ENCODE data around the gene LTC4S. TPM values are rescaled to one million over a fixed set of nuclear protein-coding genes. Genes with fewer than 3 reads are reported as not detected.
A peak's percentile ranks its signal among the peaks of the same experiment; 100 is the strongest.
"Not testable (repeated sequence)": the region's sequence is repeated elsewhere in the genome, so short reads cannot be mapped to it uniquely, and the experiment has no call there.

The LTC4S gene
- polyA plus RNA-seq (2013, experiment 1 of 2): 0.45 TPM
- polyA plus RNA-seq (2013, experiment 2 of 2): 0.42 TPM

- no CpG with 5 or more reads among the region's 19 CpGs for WGBS (ENCODE audit: extremely low coverage, insufficient coverage, low lambda C conversion rate)
- H3K27me3 ChIP-seq (ENCODE audit: insufficient read depth, low read length, poor library complexity): no peaks in the 10 kb centered on the region
- H4K8ac ChIP-seq (ENCODE audit: low read depth, low read length): no peak within 1 kb of the TSS
- no peak for DNase-seq
- no peak within 1 kb of the TSS for H3K23ac ChIP-seq (ENCODE audit: low read length)
- no peak within 1 kb of the TSS for H3K4me3 ChIP-seq (ENCODE audit: low read length)
- no peaks in the 10 kb centered on the region for H3K79me1 ChIP-seq (ENCODE audit: low read length)
- H3K36me3 ChIP-seq (ENCODE audit: control insufficient read depth, insufficient read depth, low read length): no peaks in the 10 kb centered on the region
- H3K27ac ChIP-seq (ENCODE audit: low read depth, low read length): no peak within 1 kb of the TSS
- H2BK15ac ChIP-seq (replicated peaks; ENCODE audit: low read depth): no peak within 1 kb of the TSS
- H3K4ac ChIP-seq (ENCODE audit: low read depth, low read length): no peak within 1 kb of the TSS
- no peak within 1 kb of the TSS for H3K18ac ChIP-seq (ENCODE audit: low read length)
- no peaks in the 10 kb centered on the region for H3K79me2 ChIP-seq (ENCODE audit: control insufficient read depth, insufficient read depth, low read length)
- H3K4me2 ChIP-seq (ENCODE audit: low read length): no peak within 1 kb of the TSS
- no peak within 1 kb of the TSS for H2AK5ac ChIP-seq (ENCODE audit: low read length)
- H3K9ac ChIP-seq (ENCODE audit: low read length): no peak within 1 kb of the TSS
- no peak within 1 kb of the TSS for H4K5ac ChIP-seq (ENCODE audit: low read length)
- H2BK120ac ChIP-seq (ENCODE audit: low read depth, low read length): no peak within 1 kb of the TSS
- peak within 1 kb of the TSS; percentile 37 for H3K56ac ChIP-seq (ENCODE audit: low read length)
- no peaks in the 10 kb centered on the region for H3K4me1 ChIP-seq (ENCODE audit: control insufficient read depth, low read depth, low read length)
- H2BK5ac ChIP-seq (ENCODE audit: low read length): no peak within 1 kb of the TSS
Observed at GRCh38 chr5:179793468-179794139, at the start of gene LTC4S. LTC4S (plus strand) TSS chr5:179793986; CDS start chr5:179794081, 95 bp downstream.

GRCh38 chr5:179744106-179744505 lies 49.7 kb upstream of the LTC4S start:
- not testable (repeated sequence) for H3K23ac ChIP-seq (ENCODE audit: low read length); H2BK120ac ChIP-seq (ENCODE audit: low read depth, low read length); H2BK15ac ChIP-seq (replicated peaks; ENCODE audit: low read depth); H3K36me3 ChIP-seq (ENCODE audit: control insufficient read depth, insufficient read depth, low read length); H3K27me3 ChIP-seq (ENCODE audit: insufficient read depth, low read length, poor library complexity); H3K9ac ChIP-seq (ENCODE audit: low read length); H4K8ac ChIP-seq (ENCODE audit: low read depth, low read length); H3K27ac ChIP-seq (ENCODE audit: low read depth, low read length); DNase-seq; H3K18ac ChIP-seq (ENCODE audit: low read length); H2AK5ac ChIP-seq (ENCODE audit: low read length); H4K5ac ChIP-seq (ENCODE audit: low read length); H3K56ac ChIP-seq (ENCODE audit: low read length); H3K4me1 ChIP-seq (ENCODE audit: control insufficient read depth, low read depth, low read length); H3K4me3 ChIP-seq (ENCODE audit: low read length); H3K4ac ChIP-seq (ENCODE audit: low read depth, low read length); H3K4me2 ChIP-seq (ENCODE audit: low read length); H3K79me1 ChIP-seq (ENCODE audit: low read length); H2BK5ac ChIP-seq (ENCODE audit: low read length)
- no CpG with 5 or more reads among the region's 7 CpGs for WGBS (ENCODE audit: extremely low coverage, insufficient coverage, low lambda C conversion rate)
- H3K79me2 ChIP-seq (ENCODE audit: control insufficient read depth, insufficient read depth, low read length): peaks cover 42% of the 10 kb centered on the region

GRCh38 chr5:179746872-179747271 lies 46.9 kb upstream of the LTC4S start:
- no CpG with 5 or more reads among the region's 2 CpGs for WGBS (ENCODE audit: extremely low coverage, insufficient coverage, low lambda C conversion rate)
- DNase-seq: no peak

GRCh38 chr5:179747811-179748210 lies 46.0 kb upstream of the LTC4S start:
- no peaks in the 10 kb centered on the region for H3K36me3 ChIP-seq (ENCODE audit: control insufficient read depth, insufficient read depth, low read length)
- WGBS (ENCODE audit: extremely low coverage, insufficient coverage, low lambda C conversion rate): no CpG with 5 or more reads among the region's 3 CpGs

More at GRCh38 chr5:179746872-179747271, 46.9 kb upstream of the LTC4S start:
- Histone ChIP-seq H3K18ac (ENCODE audit: low read length) (no peak overlapping the region), H3K36me3 (ENCODE audit: control insufficient read depth, insufficient read depth, low read length) (no peaks in the 10 kb centered on the region), H3K4me2 (ENCODE audit: low read length) (no peak overlapping the region), H3K4ac (ENCODE audit: low read depth, low read length) (no peak overlapping the region), H4K8ac (ENCODE audit: low read depth, low read length) (no peak overlapping the region), H3K56ac (ENCODE audit: low read length) (no peak overlapping the region), H3K4me1 (ENCODE audit: control insufficient read depth, low read depth, low read length) (no peaks in the 10 kb centered on the region), H3K27me3 (ENCODE audit: insufficient read depth, low read length, poor library complexity) (no peaks in the 10 kb centered on the region), H2AK5ac (ENCODE audit: low read length) (no peak overlapping the region), H3K79me1 (ENCODE audit: low read length) (peaks cover 14% of the 10 kb centered on the region), H3K4me3 (ENCODE audit: low read length) (no peak overlapping the region), H3K79me2 (ENCODE audit: control insufficient read depth, insufficient read depth, low read length) (peaks cover 41% of the 10 kb centered on the region), H4K5ac (ENCODE audit: low read length) (no peak overlapping the region), H2BK5ac (ENCODE audit: low read length) (no peak overlapping the region), H2BK120ac (ENCODE audit: low read depth, low read length) (no peak overlapping the region), H3K23ac (ENCODE audit: low read length) (no peak overlapping the region), H3K9ac (ENCODE audit: low read length) (no peak overlapping the region), H2BK15ac (replicated peaks; ENCODE audit: low read depth) (no peak overlapping the region), H3K27ac (ENCODE audit: low read depth, low read length) (no peak overlapping the region)

GRCh38 chr5:179749857-179750508 lies 43.8 kb upstream of the LTC4S start:
- H3K27ac ChIP-seq (ENCODE audit: low read depth, low read length): no peak overlapping the region

More at GRCh38 chr5:179747811-179748210, 46.0 kb upstream of the LTC4S start:
- no peak for DNase-seq
- H4K5ac ChIP-seq (ENCODE audit: low read length): no peak overlapping the region
- no peak overlapping the region for H3K18ac ChIP-seq (ENCODE audit: low read length)
- no peaks in the 10 kb centered on the region for H3K4me1 ChIP-seq (ENCODE audit: control insufficient read depth, low read depth, low read length)
- H3K23ac ChIP-seq (ENCODE audit: low read length): no peak overlapping the region
- H3K27ac ChIP-seq (ENCODE audit: low read depth, low read length): no peak overlapping the region
- no peak overlapping the region for H2BK15ac ChIP-seq (replicated peaks; ENCODE audit: low read depth)
- peaks cover 37% of the 10 kb centered on the region for H3K79me2 ChIP-seq (ENCODE audit: control insufficient read depth, insufficient read depth, low read length)
- H3K56ac ChIP-seq (ENCODE audit: low read length): no peak overlapping the region
- H4K8ac ChIP-seq (ENCODE audit: low read depth, low read length): no peak overlapping the region
- H3K4ac ChIP-seq (ENCODE audit: low read depth, low read length): no peak overlapping the region
- peaks cover 14% of the 10 kb centered on the region for H3K79me1 ChIP-seq (ENCODE audit: low read length)
- no peak overlapping the region for H3K4me3 ChIP-seq (ENCODE audit: low read length)
- no peak overlapping the region for H3K9ac ChIP-seq (ENCODE audit: low read length)
- no peak overlapping the region for H2AK5ac ChIP-seq (ENCODE audit: low read length)
- H2BK120ac ChIP-seq (ENCODE audit: low read depth, low read length): no peak overlapping the region
- H2BK5ac ChIP-seq (ENCODE audit: low read length): no peak overlapping the region
- H3K4me2 ChIP-seq (ENCODE audit: low read length): no peak overlapping the region
- no peaks in the 10 kb centered on the region for H3K27me3 ChIP-seq (ENCODE audit: insufficient read depth, low read length, poor library complexity)

More at GRCh38 chr5:179749857-179750508, 43.8 kb upstream of the LTC4S start:
- no peak for DNase-seq
- Histone ChIP-seq H3K79me1 (ENCODE audit: low read length) (peaks cover 16% of the 10 kb centered on the region), H2BK5ac (ENCODE audit: low read length) (no peak overlapping the region), H3K9ac (ENCODE audit: low read length) (no peak overlapping the region), H4K8ac (ENCODE audit: low read depth, low read length) (no peak overlapping the region), H3K36me3 (ENCODE audit: control insufficient read depth, insufficient read depth, low read length) (no peaks in the 10 kb centered on the region), H3K23ac (ENCODE audit: low read length) (no peak overlapping the region), H3K4me3 (ENCODE audit: low read length) (no peak overlapping the region), H3K4me2 (ENCODE audit: low read length) (no peak overlapping the region), H3K4me1 (ENCODE audit: control insufficient read depth, low read depth, low read length) (peaks cover 1% of the 10 kb centered on the region), H3K4ac (ENCODE audit: low read depth, low read length) (no peak overlapping the region), H3K56ac (ENCODE audit: low read length) (no peak overlapping the region), H2AK5ac (ENCODE audit: low read length) (no peak overlapping the region), H3K79me2 (ENCODE audit: control insufficient read depth, insufficient read depth, low read length) (peaks cover 50% of the 10 kb centered on the region), H4K5ac (ENCODE audit: low read length) (no peak overlapping the region), H2BK15ac (replicated peaks; ENCODE audit: low read depth) (no peak overlapping the region), H2BK120ac (ENCODE audit: low read depth, low read length) (no peak overlapping the region), H3K27me3 (ENCODE audit: insufficient read depth, low read length, poor library complexity) (no peaks in the 10 kb centered on the region), H3K18ac (ENCODE audit: low read length) (no peak overlapping the region)
- no CpG with 5 or more reads among the region's 8 CpGs for WGBS (ENCODE audit: extremely low coverage, insufficient coverage, low lambda C conversion rate)

Measured in mesendoderm (in vitro differentiated cells).